Naive thymus-derived CD4-positive, alpha-beta T cell (primary cell): ENCODE results near the gene GFPT2. TPM values are rescaled to one million over a fixed set of nuclear protein-coding genes. Genes with fewer than 3 reads are reported as not detected.

ENCODE experiments used
- ATAC-seq: fragments of 150-1000 bp; cut with Tn5 transposase; 2 replicates; pipeline ENCODE4 v1.10.0; 2021; ENCODE audit warnings: mild to moderate bottlenecking, moderate library complexity
- CTCF ChIA-PET: fragments of 350-600 bp; sonication (Branson Sonifier 250); formaldehyde crosslinking; loops from one replicate; lab custom pipeline; 2021; ENCODE audit warnings: antibody characterized with exemption; lab: Charles Lee
- POLR2A ChIA-PET: fragments of 350-600 bp; sonication (Branson Sonifier 250); formaldehyde crosslinking; loops from one replicate; lab custom pipeline; 2021; ENCODE audit warnings: antibody characterized with exemption, inconsistent platforms; lab: Charles Lee
- DNase-seq, 9 donors: peaks; one replicate each; pipeline versions ENCODE4 v3.0.0 to v3.0.0-alpha.2; 2020 to 2022; ENCODE audit warnings: mixed read lengths in 1 of 9
- H3K27ac ChIP-seq: one replicate; pipeline ENCODE4 v1.7.0; 2013; ENCODE audit warnings: mild to moderate bottlenecking, low read depth, low read length, moderate library complexity
- H3K27me3 ChIP-seq, 2 donors: one replicate each; pipeline ENCODE4 v1.7.0; 2013; ENCODE audit warnings: low read length in 2 of 2, mild to moderate bottlenecking in 2 of 2, moderate library complexity in 2 of 2; ENCODE audit not compliant: control insufficient read depth in 2 of 2, insufficient read depth in 2 of 2
- H3K36me3 ChIP-seq, 3 experiments: 1 replicate in 2 of 3; 2 replicates in 1 of 3; pipeline ENCODE4 v1.7.0; 2013; ENCODE audit warnings: low read length in 3 of 3, mild to moderate bottlenecking in 3 of 3, moderate library complexity in 1 of 3; ENCODE audit not compliant: insufficient read depth in 3 of 3, control insufficient read depth in 2 of 3
- H3K4me1 ChIP-seq, 2 donors: one replicate each; pipeline ENCODE4 v1.7.0; 2013; ENCODE audit warnings: low read length in 2 of 2, mild to moderate bottlenecking in 2 of 2, moderate library complexity in 1 of 2; ENCODE audit not compliant: control insufficient read depth in 2 of 2, insufficient read depth in 2 of 2
- H3K4me3 ChIP-seq: 2 replicates; pipeline ENCODE4 v1.7.0; 2013; ENCODE audit warnings: mild to moderate bottlenecking, low read length
- H3K9me3 ChIP-seq, 3 experiments: 1 replicate in 2 of 3; 2 replicates in 1 of 3; pipeline ENCODE4 v1.7.0; 2013; ENCODE audit warnings: low read length in 3 of 3; ENCODE audit not compliant: control insufficient read depth in 2 of 3
- H3K27ac Mint-ChIP-seq, 9 donors: one replicate each; pipeline ENCODE4 v1.8.0; 2020 to 2022; ENCODE audit warnings: mixed read lengths in 9 of 9, mild to moderate bottlenecking in 8 of 9, moderate library complexity in 5 of 9, inconsistent platforms in 2 of 9
- H3K27me3 Mint-ChIP-seq, 5 donors: one replicate each; pipeline ENCODE4 v1.8.0; 2021 to 2022; ENCODE audit warnings: mixed read lengths in 5 of 5, mild to moderate bottlenecking in 1 of 5
- H3K36me3 Mint-ChIP-seq, 5 donors: one replicate each; pipeline ENCODE4 v1.8.0; 2020 to 2022; ENCODE audit warnings: mixed read lengths in 5 of 5, mild to moderate bottlenecking in 3 of 5, inconsistent platforms in 1 of 5
- H3K4me1 Mint-ChIP-seq, 7 donors: one replicate each; pipeline ENCODE4 v1.8.0; 2020 to 2022; ENCODE audit warnings: mixed read lengths in 7 of 7, mild to moderate bottlenecking in 3 of 7, inconsistent platforms in 1 of 7
- H3K4me3 Mint-ChIP-seq, 10 donors: one replicate each; pipeline ENCODE4 v1.8.0; 2020 to 2022; ENCODE audit warnings: mild to moderate bottlenecking in 10 of 10, mixed read lengths in 10 of 10, moderate library complexity in 6 of 10, inconsistent platforms in 2 of 10
- H3K9me3 Mint-ChIP-seq, 11 donors: one replicate each; pipeline ENCODE4 v1.8.0; 2020 to 2022; ENCODE audit warnings: mixed read lengths in 11 of 11, mild to moderate bottlenecking in 4 of 11, inconsistent platforms in 1 of 11, moderate library complexity in 1 of 11
- intact Hi-C, 2 donors: fragments of 100-400 bp; cut with micrococcal nuclease; formaldehyde crosslinking; loops; one replicate each; pipeline ENCODE4 v1.15.1; 2023
- polyA plus RNA-seq, 2 donors: library from polyadenylated mRNA; unstranded; fragments of 300-500 nt; fragmentation: Illumina TruSeq; gene quantifications; one replicate each; pipeline ENCODE4 v1.2.3, GENCODE V29; 2021
- total RNA-seq, 6 experiments: library from RNA in 5 of 6; stranded (reverse) in 5 of 6; gene quantifications; 1 replicate in 5 of 6; 2 replicates in 1 of 6; pipeline ENCODE4 v1.2.3 and lab custom pipeline; 2021 to 2026

GFPT2 gene
- total and polyA plus RNA-seq, 7 experiments from 2014 or later, result 0.16 to 0.81 TPM; not detected in 5

DNA sequence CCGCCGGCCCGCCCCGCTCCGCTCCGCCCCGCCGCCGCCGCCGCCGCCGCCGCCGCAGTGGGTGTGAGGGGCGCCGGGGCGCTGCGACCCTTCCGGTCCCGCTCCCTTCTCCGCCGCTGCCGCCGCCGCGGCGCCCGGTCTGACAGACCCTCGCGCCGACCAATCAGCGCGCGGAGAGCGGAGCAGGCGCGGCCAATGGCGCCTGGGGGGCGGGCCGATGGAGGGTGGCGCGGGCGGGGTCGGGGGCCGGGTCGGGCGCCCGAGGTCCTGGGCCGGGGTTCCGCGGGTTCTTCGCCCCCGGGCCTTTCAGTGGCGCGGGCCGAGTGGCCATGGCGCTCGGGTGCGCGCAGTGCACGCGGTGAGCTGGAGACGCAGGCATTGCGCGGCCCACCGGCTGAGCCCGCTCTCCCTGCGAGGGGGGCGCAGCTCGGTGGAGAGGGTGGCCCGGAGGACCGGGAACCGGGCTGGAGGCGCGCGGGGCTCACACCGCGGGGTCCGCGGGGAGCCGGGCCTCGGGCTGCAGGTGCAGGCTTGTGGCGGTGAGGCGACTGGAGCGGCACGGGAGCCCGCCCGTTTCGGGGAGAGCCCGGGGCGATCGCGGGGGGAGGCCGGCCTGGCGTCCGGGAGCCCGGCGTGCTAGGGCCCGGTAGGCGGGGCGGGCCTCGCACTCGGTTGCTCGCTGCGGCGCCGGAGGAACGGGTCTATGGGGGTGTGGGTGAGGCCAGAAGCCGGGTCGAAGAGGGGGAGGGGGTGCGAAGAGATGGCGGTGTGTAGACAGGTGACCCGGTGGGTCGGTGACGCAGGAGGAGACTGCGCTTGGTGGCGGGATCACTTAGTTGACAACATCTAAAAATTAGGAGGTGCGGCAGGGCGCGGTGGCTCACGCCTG, 60.9 kb downstream of the GFPT2 start, which contains the start of gene MAPK9:
TSS of gene MAPK9 (minus strand) at position 141 of the 889 bp plus-strand sequence. CDS start 11,522 bp downstream, outside the sequence.
- Histone ChIP-seq H3K4me1 (peaks cover 15 to 17% of the 10 kb centered on the region in 2 donors), H3K27ac (peak within 1 kb of the TSS; percentile 96), H3K36me3 (no peaks in the 10 kb centered on the region), H3K4me3 (peak within 1 kb of the TSS; percentile 79), H3K9me3 (no peaks in the 10 kb centered on the region), H3K27me3 (no peaks in the 10 kb centered on the region)
- ChIA-PET CTCF (interaction anchor here (1.1 to 5.0 kb wide), 4 partner anchors 13 to 36 kb away, joined by 5 to 72 read pairs (median 19); no protein-coding TSS in a partner anchor), POLR2A (interaction anchor here (4.7 kb wide), 1 partner anchor 23 kb away, joined by 39 read pairs; no protein-coding TSS in a partner anchor)
- intact Hi-C loops, result loop anchor here (1.0 to 10.0 kb wide), 6 partner anchors 61 to 669 kb away; partner anchors contain the start of genes CNOT6 (in 1 of the 2), GFPT2 (in 1 of the 2), HNRNPH1 (in 1 of the 2) and MRNIP (in 1 of the 2)
- H3K4me3 Mint-ChIP-seq, result peak within 1 kb of the TSS; percentile 90 to 100 (median 98)
- peaks cover 31 to 75% (median 58%) of the 10 kb centered on the region in 7 donors for H3K4me1 Mint-ChIP-seq
- H3K9me3 Mint-ChIP-seq, result peaks cover 0 to 6% (median 0%) of the 10 kb centered on the region in 11 donors
- DNase-seq (peak; percentile 82 to 92 (median 86)), ATAC-seq (peak; percentile 85)
- no peaks in the 10 kb centered on the region for H3K27me3 Mint-ChIP-seq
- H3K36me3 Mint-ChIP-seq, result peaks cover 0 to 14% (median under 1%) of the 10 kb centered on the region in 5 donors
- peak within 1 kb of the TSS; percentile 96 to 100 (median 99) for H3K27ac Mint-ChIP-seq

GRCh38 chr5:180291234-180291940, 61.7 kb downstream of the GFPT2 start:
- ChIA-PET CTCF (interaction anchor here (1.2 to 5.0 kb wide), 3 partner anchors 24 to 37 kb away, joined by 8 to 72 read pairs (median 19); no protein-coding TSS in a partner anchor), POLR2A (interaction anchor here (0.7 to 4.7 kb wide), 3 partner anchors 24 kb away, joined by 3 to 39 read pairs (median 3); no protein-coding TSS in a partner anchor)
- Mint-ChIP-seq H3K27me3 (no peaks in the 10 kb centered on the region), H3K36me3 (peaks cover 3 to 22% (median 8%) of the 10 kb centered on the region in 5 donors), H3K27ac (peak overlapping the region; percentile 75 to 99 (median 92)), H3K4me3 (peak overlapping the region; percentile 84 to 99 (median 88)), H3K4me1 (peaks cover 31 to 73% (median 54%) of the 10 kb centered on the region in 7 donors), H3K9me3 (peaks cover 0 to 6% (median 0%) of the 10 kb centered on the region in 11 donors)
- H3K4me3 ChIP-seq, result peak overlapping the region; percentile 59
- H3K36me3 ChIP-seq, result peaks cover 0 to 5% (median 0%) of the 10 kb centered on the region in 3 experiments
- H3K9me3 ChIP-seq, result no peaks in the 10 kb centered on the region
- H3K27ac ChIP-seq, result peak overlapping the region; percentile 64
- DNase-seq (peak in 1 of 9 donors; percentile 19), ATAC-seq (peak; percentile 15)
- intact Hi-C loops, result loop anchor here (5.0 to 10.0 kb wide), 3 partner anchors 396 to 474 kb away; partner anchors contain the start of gene MRNIP (in 1 of the 2)
- H3K4me1 ChIP-seq, result peaks cover 15 to 17% of the 10 kb centered on the region in 2 donors
- H3K27me3 ChIP-seq, result no peaks in the 10 kb centered on the region

- H3K36me3 Mint-ChIP-seq, result peaks cover 3 to 25% (median 10%) of the 10 kb centered on the region in 5 donors
- ChIA-PET CTCF (interaction anchor here (0.8 to 2.6 kb wide), 3 partner anchors 9 to 38 kb away, joined by 3 to 19 read pairs (median 8); no protein-coding TSS in a partner anchor), POLR2A (interaction anchor here (0.7 to 1.2 kb wide), 2 partner anchors 24 to 25 kb away, joined by 3 read pairs; no protein-coding TSS in a partner anchor)
- peak overlapping the region; percentile 75 to 98 (median 92) for H3K27ac Mint-ChIP-seq
- H3K27me3 ChIP-seq, result no peaks in the 10 kb centered on the region
- ATAC-seq (no peak), DNase-seq (no peak)
- peak overlapping the region; percentile 84 to 98 (median 88) for H3K4me3 Mint-ChIP-seq
- H3K4me1 Mint-ChIP-seq, result peaks cover 31 to 69% (median 55%) of the 10 kb centered on the region in 7 donors
- H3K4me3 ChIP-seq, result no peak overlapping the region
- intact Hi-C loops, result loop anchor here (5.0 to 10.0 kb wide), 3 partner anchors 397 to 473 kb away; partner anchors contain the start of gene MRNIP (in 1 of the 2)
- peaks cover 15 to 17% of the 10 kb centered on the region in 2 donors for H3K4me1 ChIP-seq
- H3K27me3 Mint-ChIP-seq, result no peaks in the 10 kb centered on the region
- H3K9me3 ChIP-seq, result no peaks in the 10 kb centered on the region
- peaks cover 0 to 6% (median 0%) of the 10 kb centered on the region in 3 experiments for H3K36me3 ChIP-seq
- H3K9me3 Mint-ChIP-seq, result peaks cover 0 to 6% (median 0%) of the 10 kb centered on the region in 11 donors
- H3K27ac ChIP-seq, result peak overlapping the region; percentile 14
These were observed 62.4 kb downstream of the GFPT2 start for GRCh38 chr5:180290568-180291233.

DNA sequence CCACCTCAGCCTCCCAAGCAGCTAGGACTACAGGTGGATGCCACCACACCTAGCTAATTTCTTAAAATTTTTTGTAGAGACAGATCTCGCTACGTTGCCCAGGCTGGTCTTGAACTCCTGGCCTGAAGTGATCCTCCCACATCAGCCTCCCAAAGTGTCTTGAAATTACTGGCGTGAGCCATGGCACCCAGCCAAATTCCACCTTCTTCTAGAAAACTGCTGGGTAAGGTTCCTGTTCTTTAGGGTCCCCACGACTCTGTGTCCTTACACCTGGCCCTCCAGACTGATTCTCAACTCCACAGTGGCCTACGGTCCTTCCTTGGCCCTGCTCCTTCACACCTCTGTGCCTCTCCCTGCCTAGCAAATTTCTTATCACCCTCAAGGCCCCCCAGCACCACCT, 63.2 kb downstream of the GFPT2 start:
- H3K4me3 Mint-ChIP-seq, result peak overlapping the region; percentile 11 to 91 (median 88)
- no peak overlapping the region for H3K27ac ChIP-seq
- peaks cover 15 to 17% of the 10 kb centered on the region in 2 donors for H3K4me1 ChIP-seq
- ChIA-PET CTCF (interaction anchor here (0.8 to 2.6 kb wide), 3 partner anchors 8 to 39 kb away, joined by 3 to 19 read pairs (median 5); no protein-coding TSS in a partner anchor), POLR2A (interaction anchor here (1.2 kb wide), 1 partner anchor 26 kb away, joined by 3 read pairs; no protein-coding TSS in a partner anchor)
- peak overlapping the region in 6 of 9 donors; percentile 51 to 98 (median 81) for H3K27ac Mint-ChIP-seq
- DNase-seq (no peak), ATAC-seq (no peak)
- peaks cover 0 to 6% (median 0%) of the 10 kb centered on the region in 3 experiments for H3K36me3 ChIP-seq
- H3K36me3 Mint-ChIP-seq, result peaks cover 3 to 31% (median 16%) of the 10 kb centered on the region in 5 donors
- peaks cover 0 to 6% (median 0%) of the 10 kb centered on the region in 11 donors for H3K9me3 Mint-ChIP-seq
- H3K4me1 Mint-ChIP-seq, result peaks cover 35 to 73% (median 55%) of the 10 kb centered on the region in 7 donors
- H3K27me3 Mint-ChIP-seq, result no peaks in the 10 kb centered on the region
- H3K9me3 ChIP-seq, result no peaks in the 10 kb centered on the region
- H3K4me3 ChIP-seq, result no peak overlapping the region
- intact Hi-C loops, result loop anchor here (5.0 to 10.0 kb wide), 3 partner anchors 397 to 473 kb away; partner anchors contain the start of gene MRNIP (in 1 of the 2)
- H3K27me3 ChIP-seq, result no peaks in the 10 kb centered on the region

- no peak for DNase-seq
- Histone ChIP-seq H3K27me3 (no peaks in the 10 kb centered on the region), H3K4me3 (no peak overlapping the region), H3K9me3 (no peaks in the 10 kb centered on the region), H3K27ac (no peak overlapping the region), H3K4me1 (peaks cover 15 to 17% of the 10 kb centered on the region in 2 donors), H3K36me3 (peaks cover 0 to 7% (median 0%) of the 10 kb centered on the region in 3 experiments)
- ChIA-PET POLR2A (no interaction called here), CTCF (interaction anchor here (1.9 to 2.6 kb wide), 2 partner anchors 26 to 39 kb away, joined by 5 to 19 read pairs; no protein-coding TSS in a partner anchor)
- H3K36me3 Mint-ChIP-seq, result peaks cover 3 to 36% (median 21%) of the 10 kb centered on the region in 5 donors
- H3K4me3 Mint-ChIP-seq, result peak overlapping the region in 3 of 10 donors; percentile 6 to 91 (median 20)
- H3K27me3 Mint-ChIP-seq, result no peaks in the 10 kb centered on the region
- no peak for ATAC-seq
- intact Hi-C loops, result no loop called here
- H3K27ac Mint-ChIP-seq, result peak overlapping the region in 2 of 9 donors; percentile 47 to 92
- H3K9me3 Mint-ChIP-seq, result peaks cover 0 to 6% (median 0%) of the 10 kb centered on the region in 11 donors
- H3K4me1 Mint-ChIP-seq, result peaks cover 32 to 68% (median 59%) of the 10 kb centered on the region in 7 donors
These were observed 63.7 kb downstream of the GFPT2 start for GRCh38 chr5:180289433-180289832.
